Inflammatory macrophage treated with lipopolysaccharide for 4 hours (primary cell): Measurements from ENCODE around the gene ENO2.
"Not testable (repeated sequence)": the region's sequence is repeated elsewhere in the genome, so short reads cannot be mapped to it uniquely, and the experiment has no call there.

Source experiments
- DNase-seq: peaks from one replicate; pipeline ENCODE4 v3.0.0-alpha.2; 2020

Gene ENO2

DNA sequence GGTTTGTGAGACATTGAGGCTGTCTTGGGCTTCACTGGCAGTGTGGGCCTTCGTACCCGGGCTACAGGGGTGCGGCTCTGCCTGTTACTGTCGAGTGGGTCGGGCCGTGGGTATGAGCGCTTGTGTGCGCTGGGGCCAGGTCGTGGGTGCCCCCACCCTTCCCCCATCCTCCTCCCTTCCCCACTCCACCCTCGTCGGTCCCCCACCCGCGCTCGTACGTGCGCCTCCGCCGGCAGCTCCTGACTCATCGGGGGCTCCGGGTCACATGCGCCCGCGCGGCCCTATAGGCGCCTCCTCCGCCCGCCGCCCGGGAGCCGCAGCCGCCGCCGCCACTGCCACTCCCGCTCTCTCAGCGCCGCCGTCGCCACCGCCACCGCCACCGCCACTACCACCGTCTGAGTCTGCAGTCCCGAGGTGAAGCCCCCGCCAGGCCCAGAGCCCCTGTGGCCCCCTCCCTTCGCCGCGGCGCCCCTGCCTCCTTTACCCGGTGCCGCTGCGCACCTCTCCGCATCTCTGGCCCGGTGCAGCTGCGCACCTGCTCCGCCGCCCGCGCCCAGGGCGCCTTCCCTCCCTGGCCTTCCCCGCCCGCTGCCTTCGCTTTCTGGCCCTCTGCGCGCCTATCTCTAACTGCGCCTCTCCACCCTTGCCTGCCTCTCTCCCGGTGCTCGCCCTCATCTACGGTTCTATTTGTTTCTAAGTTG is at the start of gene ENO2:
Gene ENO2, plus strand, starts transcription at position 335 of the 701 bp plus-strand sequence. CDS start 1,253 bp downstream, outside the sequence.
- peak; percentile 59 for DNase-seq

DNA sequence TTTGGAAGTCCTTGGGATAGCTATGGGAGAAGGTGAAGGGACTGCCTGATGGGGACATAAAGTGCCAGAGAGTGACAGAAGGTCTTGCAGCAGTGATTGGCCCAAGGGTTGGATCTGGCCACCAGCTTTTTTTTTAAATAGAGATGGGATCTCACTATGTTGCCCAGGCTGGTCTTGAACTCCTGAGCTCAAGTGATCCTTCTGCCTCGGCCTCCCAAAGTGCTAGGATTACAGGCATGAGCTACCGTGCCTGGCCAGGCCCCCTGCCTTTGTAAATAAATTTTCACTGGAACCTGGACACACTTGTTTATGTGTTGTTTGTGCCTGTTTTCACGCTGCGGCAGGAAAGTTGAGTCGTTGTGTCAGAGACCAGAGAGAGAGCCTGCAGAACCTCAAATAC is 49.1 kb upstream of the ENO2 start:
- not testable (repeated sequence) for DNase-seq

- DNase-seq: no peak
Observed at GRCh38 chr12:6866163-6866919, 48.0 kb upstream of the ENO2 start.

GRCh38 chr12:6866920-6867412 is 47.4 kb upstream of the ENO2 start:
- peak; percentile 65 for DNase-seq

DNA sequence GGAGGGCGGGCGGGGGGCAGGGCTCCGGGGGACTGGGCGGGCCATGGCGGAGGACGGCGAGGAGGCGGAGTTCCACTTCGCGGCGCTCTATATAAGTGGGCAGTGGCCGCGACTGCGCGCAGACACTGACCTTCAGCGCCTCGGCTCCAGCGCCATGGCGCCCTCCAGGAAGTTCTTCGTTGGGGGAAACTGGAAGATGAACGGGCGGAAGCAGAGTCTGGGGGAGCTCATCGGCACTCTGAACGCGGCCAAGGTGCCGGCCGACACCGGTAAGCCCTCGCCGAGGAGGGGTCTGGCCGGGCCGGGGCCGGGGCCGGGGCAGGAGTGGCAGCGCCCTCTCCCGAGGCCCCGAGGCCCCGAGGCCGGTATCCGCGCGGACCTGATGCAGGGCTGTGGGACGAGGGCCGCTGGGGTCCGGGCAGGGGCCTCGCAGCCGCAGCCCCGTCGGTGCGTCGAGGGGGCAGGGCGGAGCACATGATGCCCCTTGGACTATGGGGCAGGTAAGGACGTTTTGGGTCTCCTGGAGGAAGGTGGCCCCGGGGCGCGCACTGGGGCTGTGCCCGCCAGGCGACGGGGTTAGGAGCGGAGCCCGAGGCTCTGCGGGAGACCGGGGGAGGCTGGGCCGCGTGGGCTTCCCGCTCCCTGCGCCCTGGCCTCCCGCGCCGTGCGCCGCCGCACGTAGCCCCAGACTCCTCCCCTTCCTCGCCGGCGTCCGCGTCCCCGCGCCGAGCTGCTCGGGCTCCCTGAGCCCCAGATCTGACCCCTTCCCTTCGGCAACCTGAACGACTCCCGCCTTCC is 46.8 kb upstream of the ENO2 start, which contains the start of gene TPI1:
Gene TPI1, plus strand, starts transcription at position 119 of the 798 bp plus-strand sequence. Its CDS starts 36 bp downstream, at position 155.
- peak; percentile 85 for DNase-seq

DNA sequence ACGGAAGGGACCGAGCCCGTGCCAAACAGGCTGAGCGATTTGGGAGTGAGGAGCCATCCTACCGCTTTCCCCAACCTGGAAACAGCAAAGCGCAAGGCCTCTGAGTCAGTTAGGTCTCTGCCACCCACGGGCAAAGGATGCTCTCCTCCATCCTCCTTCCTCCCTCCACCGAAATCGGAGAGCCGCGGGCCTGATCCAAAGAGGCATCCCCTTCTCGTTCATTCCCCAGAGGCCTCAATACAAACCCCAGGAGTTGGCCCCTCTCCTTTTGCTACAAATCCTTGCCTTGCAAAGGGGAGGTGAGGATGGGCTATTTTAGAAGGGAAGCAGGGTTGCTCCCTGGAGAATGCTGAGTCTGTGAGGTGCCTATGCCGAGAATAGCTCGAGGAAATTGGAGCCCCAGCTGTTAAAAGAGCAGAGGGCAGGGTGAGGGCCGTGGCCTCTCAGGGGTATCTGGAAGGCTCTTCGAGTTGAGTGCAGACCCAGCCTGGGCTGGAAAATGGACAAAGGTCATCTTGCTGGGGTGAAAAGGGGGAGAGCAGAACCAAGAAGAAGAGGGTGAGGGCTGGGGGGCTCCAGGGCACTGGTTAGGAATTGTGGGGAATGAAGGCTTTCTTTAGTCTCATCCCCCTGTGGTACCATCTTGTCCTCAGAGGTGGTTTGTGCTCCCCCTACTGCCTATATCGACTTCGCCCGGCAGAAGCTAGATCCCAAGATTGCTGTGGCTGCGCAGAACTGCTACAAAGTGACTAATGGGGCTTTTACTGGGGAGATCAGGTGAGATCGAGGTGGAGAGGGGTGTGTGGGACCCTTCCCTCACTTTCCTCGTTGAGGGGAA is 46.0 kb upstream of the ENO2 start:
- DNase-seq: peak; percentile 35

DNA sequence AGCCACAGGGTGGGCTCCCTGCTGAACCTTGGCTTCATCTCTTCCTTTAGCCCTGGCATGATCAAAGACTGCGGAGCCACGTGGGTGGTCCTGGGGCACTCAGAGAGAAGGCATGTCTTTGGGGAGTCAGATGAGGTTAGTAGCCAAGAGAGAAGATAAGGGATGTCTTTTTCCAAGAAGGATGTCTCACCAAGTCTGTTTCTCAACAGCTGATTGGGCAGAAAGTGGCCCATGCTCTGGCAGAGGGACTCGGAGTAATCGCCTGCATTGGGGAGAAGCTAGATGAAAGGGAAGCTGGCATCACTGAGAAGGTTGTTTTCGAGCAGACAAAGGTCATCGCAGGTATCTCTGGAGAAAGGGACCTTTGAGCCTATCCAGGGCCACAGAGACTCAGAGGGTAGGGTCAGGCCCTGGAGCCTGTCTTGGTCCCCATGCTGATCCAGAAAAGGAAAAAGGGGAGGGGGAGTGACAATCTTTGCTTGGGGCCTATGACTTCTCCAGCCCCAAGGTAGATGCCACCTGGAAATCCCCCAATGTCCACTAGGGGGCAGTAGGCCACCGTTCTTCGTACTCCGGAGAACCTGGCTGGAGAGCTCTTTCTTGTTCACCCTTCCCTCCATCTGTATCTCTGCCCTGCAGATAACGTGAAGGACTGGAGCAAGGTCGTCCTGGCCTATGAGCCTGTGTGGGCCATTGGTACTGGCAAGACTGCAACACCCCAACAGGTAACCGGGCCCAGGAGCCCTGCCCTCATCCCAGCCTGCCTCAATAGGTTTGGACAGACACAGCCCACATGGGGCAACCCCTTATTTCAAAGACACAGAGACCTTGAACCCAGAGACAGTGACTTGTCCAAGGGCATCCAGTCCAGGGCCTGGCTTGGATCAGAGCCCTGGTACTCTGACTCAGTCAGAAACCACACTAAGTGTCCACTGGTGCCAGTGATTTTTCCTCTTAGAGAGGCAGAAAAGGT is 45.0 kb upstream of the ENO2 start:
- DNase-seq: peak; percentile 58

DNA sequence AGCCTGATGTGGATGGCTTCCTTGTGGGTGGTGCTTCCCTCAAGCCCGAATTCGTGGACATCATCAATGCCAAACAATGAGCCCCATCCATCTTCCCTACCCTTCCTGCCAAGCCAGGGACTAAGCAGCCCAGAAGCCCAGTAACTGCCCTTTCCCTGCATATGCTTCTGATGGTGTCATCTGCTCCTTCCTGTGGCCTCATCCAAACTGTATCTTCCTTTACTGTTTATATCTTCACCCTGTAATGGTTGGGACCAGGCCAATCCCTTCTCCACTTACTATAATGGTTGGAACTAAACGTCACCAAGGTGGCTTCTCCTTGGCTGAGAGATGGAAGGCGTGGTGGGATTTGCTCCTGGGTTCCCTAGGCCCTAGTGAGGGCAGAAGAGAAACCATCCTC is 44.1 kb upstream of the ENO2 start:
- DNase-seq: not testable (repeated sequence)

DNA sequence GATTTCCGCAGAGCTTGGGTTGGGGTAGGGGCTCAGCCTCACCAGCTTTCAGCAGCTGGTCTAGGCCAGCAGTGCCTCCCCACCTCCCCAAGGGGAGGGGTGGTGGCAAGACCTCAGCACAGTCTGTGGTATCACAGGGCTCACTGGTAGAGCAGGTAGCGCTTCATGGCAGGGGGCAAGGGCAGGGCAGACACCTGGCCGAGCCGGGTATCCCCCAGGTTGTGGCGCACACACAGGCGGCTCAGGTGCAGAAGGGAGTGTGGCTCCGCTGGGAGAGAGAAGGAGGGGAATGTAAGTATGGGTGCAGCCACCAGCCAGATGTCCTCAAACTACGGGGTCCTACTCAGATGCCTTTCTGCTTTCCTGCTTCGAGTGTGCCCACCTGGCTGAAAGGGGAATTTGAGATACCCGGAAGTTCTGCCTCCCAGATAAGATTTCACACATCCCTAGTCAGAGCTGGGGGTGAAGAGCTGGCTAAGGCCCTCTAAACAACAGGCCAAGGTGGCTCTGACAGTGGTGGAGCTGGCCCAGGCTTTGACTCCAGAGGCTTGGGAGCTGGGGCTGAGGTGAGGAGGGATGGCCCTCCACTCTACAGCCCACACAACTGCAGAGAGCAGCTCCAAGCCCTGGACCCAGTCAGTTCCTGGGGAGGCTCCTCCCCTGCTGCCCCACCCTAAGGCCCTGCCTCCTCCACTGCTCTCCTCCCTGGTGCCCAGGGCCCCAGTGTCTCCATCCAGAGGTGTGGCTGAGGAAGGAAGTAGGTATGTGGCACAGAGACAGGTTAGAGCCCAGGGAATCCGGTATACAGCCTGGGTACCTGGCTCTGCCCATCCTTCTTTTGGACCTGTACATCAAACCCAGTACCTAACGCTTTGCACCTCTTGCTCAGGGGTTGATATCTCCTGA is 43.1 kb upstream of the ENO2 start:
- DNase-seq: no peak

DNA sequence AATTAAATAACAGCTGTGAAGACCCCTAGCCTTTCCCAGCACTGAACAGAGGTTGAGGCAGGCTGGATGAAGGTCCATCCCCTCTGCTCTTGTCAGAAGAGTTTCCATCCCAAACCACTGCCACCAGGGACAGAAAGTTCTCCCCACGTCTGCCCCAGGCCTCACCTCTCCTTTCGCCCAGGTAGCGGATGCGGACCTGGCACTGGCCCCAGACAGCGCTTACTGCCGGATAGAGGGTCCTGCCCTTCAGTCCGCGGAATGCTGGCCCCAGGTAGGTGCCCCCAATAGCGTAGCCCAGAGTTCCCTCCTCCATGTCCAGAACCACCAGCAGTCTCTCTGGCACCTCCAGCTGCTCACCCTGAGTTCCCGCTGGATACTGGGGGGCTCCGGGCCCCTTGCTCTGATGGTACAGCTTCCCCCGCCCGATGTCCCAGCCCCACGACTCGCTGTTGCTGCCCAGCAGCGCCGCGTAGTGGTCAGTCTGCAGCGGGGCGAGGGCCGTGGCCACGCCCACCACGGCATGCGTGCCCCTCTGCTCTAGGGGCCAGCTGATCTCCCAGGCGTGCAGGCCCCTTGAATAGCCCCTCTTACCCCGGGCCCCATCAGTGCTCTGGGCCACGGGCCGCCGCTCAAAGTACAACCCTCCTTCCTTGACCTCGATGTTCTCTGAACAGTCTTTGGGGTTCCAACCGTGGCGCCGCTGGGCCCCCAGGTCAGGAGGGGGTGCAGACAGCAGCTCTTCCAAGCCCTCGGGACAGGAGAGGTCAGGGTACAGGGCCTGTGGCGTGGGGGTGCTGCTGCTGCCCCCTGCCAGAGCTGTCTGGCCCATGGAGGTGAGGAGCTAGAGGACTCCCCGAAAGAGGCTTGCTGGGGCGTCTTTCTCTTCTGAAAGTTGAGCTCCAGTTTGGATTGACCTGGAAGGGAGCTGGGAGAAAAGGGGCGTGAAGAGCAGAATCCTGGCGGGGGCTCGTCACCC is 42.0 kb upstream of the ENO2 start:
- DNase-seq: peak; percentile 70

- peak; percentile 98 for DNase-seq
Observed at GRCh38 chr12:6873094-6874014, 41.0 kb upstream of the ENO2 start, which contains the start of gene SPSB2. TSS of gene SPSB2 (minus strand) at chr12:6873303. CDS start at chr12:6872901, 402 bp downstream.

GRCh38 chr12:6874015-6874368 is 40.4 kb upstream of the ENO2 start:
- not testable (repeated sequence) for DNase-seq

- not testable (repeated sequence) for DNase-seq
Observed at GRCh38 chr12:6879824-6880223, 34.6 kb upstream of the ENO2 start.

DNA sequence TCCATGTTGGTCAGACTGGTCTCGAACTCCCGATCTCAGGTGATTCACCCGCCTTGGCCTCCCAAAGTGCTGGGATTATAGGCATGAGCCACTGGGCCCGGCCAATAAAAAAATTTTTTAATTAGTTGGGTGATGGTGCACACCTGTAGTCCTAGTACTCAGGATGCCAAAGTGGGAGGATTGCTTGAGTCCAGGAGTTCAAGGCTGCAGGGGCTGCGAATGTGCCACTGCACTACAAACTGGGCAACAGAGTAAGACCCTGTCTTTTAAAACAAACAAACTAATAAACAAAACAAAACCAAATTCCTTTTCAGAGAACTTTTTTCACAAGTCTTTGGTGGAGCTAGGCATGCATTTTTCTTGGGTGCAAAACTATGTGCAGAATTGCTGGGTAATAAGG is 31.1 kb upstream of the ENO2 start:
- no peak for DNase-seq

- DNase-seq: no peak
Observed at GRCh38 chr12:6883683-6884082, 30.7 kb upstream of the ENO2 start.

GRCh38 chr12:6884539-6884938 is 29.8 kb upstream of the ENO2 start:
- DNase-seq: no peak
